Effector memory CD8-positive, alpha-beta T cell (primary cell): ENCODE results near the gene NUF2.

Source experiments
- ATAC-seq: fragments of 150-1000 bp; cut with Tn5 transposase; replicated peaks from 2 replicates; pipeline ENCODE4 v1.10.0; 2021; ENCODE audit warnings: mild to moderate bottlenecking, moderate library complexity
- DNase-seq, 3 experiments: peaks; one replicate each; pipeline ENCODE4 v3.0.0; 2021
- H3K27ac Mint-ChIP-seq, 2 donors: one replicate each; pipeline ENCODE4 v1.8.0; 2022; ENCODE audit warnings: mild to moderate bottlenecking in 2 of 2, mixed read lengths in 2 of 2, moderate library complexity in 2 of 2
- H3K27me3 Mint-ChIP-seq, 2 donors: one replicate each; pipeline ENCODE4 v1.8.0; 2022; ENCODE audit warnings: mixed read lengths in 2 of 2
- H3K36me3 Mint-ChIP-seq: one replicate; pipeline ENCODE4 v1.8.0; 2022; ENCODE audit warnings: mild to moderate bottlenecking, moderate library complexity, mixed read lengths; ENCODE audit not compliant: insufficient read depth
- H3K4me1 Mint-ChIP-seq, 2 donors: one replicate each; pipeline ENCODE4 v1.8.0; 2022; ENCODE audit warnings: low read depth in 2 of 2, mixed read lengths in 2 of 2
- H3K4me3 Mint-ChIP-seq, 2 donors: one replicate each; pipeline ENCODE4 v1.8.0; 2022; ENCODE audit warnings: mild to moderate bottlenecking in 2 of 2, mixed read lengths in 2 of 2, moderate library complexity in 2 of 2
- H3K9me3 Mint-ChIP-seq, 2 donors: one replicate each; pipeline ENCODE4 v1.8.0; 2022; ENCODE audit warnings: mixed read lengths in 2 of 2

NUF2 gene

GRCh38 chr1:163397451-163398200 is 75.9 kb downstream of the NUF2 start:
- Mint-ChIP-seq H3K4me1 (no peaks in the 10 kb centered on the region), H3K36me3 (no peaks in the 10 kb centered on the region), H3K27ac (no peak overlapping the region), H3K27me3 (peaks cover 25 to 33% of the 10 kb centered on the region in 2 donors), H3K4me3 (no peak overlapping the region), H3K9me3 (no peaks in the 10 kb centered on the region)
- DNase-seq (no peak), ATAC-seq (no peak)

GRCh38 chr1:163399001-163399400 is 77.2 kb downstream of the NUF2 start:
- no peak overlapping the region for H3K4me3 Mint-ChIP-seq
- peaks cover 29 to 34% of the 10 kb centered on the region in 2 donors for H3K27me3 Mint-ChIP-seq
- H3K9me3 Mint-ChIP-seq = no peaks in the 10 kb centered on the region
- DNase-seq (no peak), ATAC-seq (no peak)
- H3K4me1 Mint-ChIP-seq = no peaks in the 10 kb centered on the region
- H3K36me3 Mint-ChIP-seq = no peaks in the 10 kb centered on the region
- H3K27ac Mint-ChIP-seq = no peak overlapping the region

- Mint-ChIP-seq H3K36me3 (no peaks in the 10 kb centered on the region), H3K4me3 (no peak overlapping the region), H3K9me3 (no peaks in the 10 kb centered on the region), H3K4me1 (no peaks in the 10 kb centered on the region), H3K27me3 (peaks cover 26 to 34% of the 10 kb centered on the region in 2 donors), H3K27ac (no peak overlapping the region)
- ATAC-seq = no peak
- no peak for DNase-seq
Observed at GRCh38 chr1:163399976-163400601, 78.3 kb downstream of the NUF2 start.

GRCh38 chr1:163401211-163401610 is 79.5 kb downstream of the NUF2 start:
- Mint-ChIP-seq H3K27me3 (peaks cover 26 to 33% of the 10 kb centered on the region in 2 donors), H3K4me3 (no peak overlapping the region), H3K36me3 (no peaks in the 10 kb centered on the region), H3K9me3 (no peaks in the 10 kb centered on the region), H3K4me1 (no peaks in the 10 kb centered on the region), H3K27ac (no peak overlapping the region)
- ATAC-seq (no peak), DNase-seq (no peak)
